Naive B cell (primary cell): ENCODE results near the gene KLHL30. TPM values are rescaled to one million over a fixed set of nuclear protein-coding genes. Genes with fewer than 3 reads are reported as not detected.

ENCODE experiments used
- ATAC-seq, 2 donors: fragments of 150-1000 bp; cut with Tn5 transposase; 2 replicates each; pipeline ENCODE4 v1.10.0; 2021; ENCODE audit warnings: low read depth in 2 of 2, mild to moderate bottlenecking in 2 of 2, moderate library complexity in 2 of 2
- DNase-seq: peaks from one replicate; pipeline ENCODE4 v3.0.0; 2022
- H3K27ac Mint-ChIP-seq, 6 donors: one replicate each; pipeline ENCODE4 v1.8.0; 2020 to 2022; ENCODE audit warnings: mild to moderate bottlenecking in 6 of 6, mixed read lengths in 6 of 6, moderate library complexity in 5 of 6, inconsistent platforms in 2 of 6
- H3K27me3 Mint-ChIP-seq, 3 donors: one replicate each; pipeline ENCODE4 v1.8.0; 2021 to 2022; ENCODE audit warnings: mixed read lengths in 3 of 3, mild to moderate bottlenecking in 1 of 3
- H3K36me3 Mint-ChIP-seq, 2 donors: one replicate each; pipeline ENCODE4 v1.8.0; 2020 to 2022; ENCODE audit warnings: mixed read lengths in 2 of 2, inconsistent platforms in 1 of 2, mild to moderate bottlenecking in 1 of 2
- H3K4me1 Mint-ChIP-seq, 3 donors: one replicate each; pipeline ENCODE4 v1.8.0; 2020 to 2022; ENCODE audit warnings: mixed read lengths in 3 of 3, inconsistent platforms in 1 of 3, mild to moderate bottlenecking in 1 of 3, moderate library complexity in 1 of 3
- H3K4me3 Mint-ChIP-seq, 8 donors: one replicate each; pipeline ENCODE4 v1.8.0; 2020 to 2022; ENCODE audit warnings: mild to moderate bottlenecking in 8 of 8, mixed read lengths in 8 of 8, moderate library complexity in 8 of 8, inconsistent platforms in 2 of 8
- H3K9me3 Mint-ChIP-seq, 7 donors: one replicate each; pipeline ENCODE4 v1.8.0; 2020 to 2022; ENCODE audit warnings: mixed read lengths in 7 of 7, mild to moderate bottlenecking in 5 of 7, inconsistent platforms in 2 of 7, moderate library complexity in 1 of 7
- polyA plus RNA-seq, 6 donors: library from polyadenylated mRNA; unstranded; fragments of 300-500 nt; fragmentation: Illumina TruSeq; gene quantifications; one replicate each; pipeline ENCODE4 v1.2.3, GENCODE V29; 2021; ENCODE audit warnings: low read depth in 6 of 6

KLHL30 gene, protein sequence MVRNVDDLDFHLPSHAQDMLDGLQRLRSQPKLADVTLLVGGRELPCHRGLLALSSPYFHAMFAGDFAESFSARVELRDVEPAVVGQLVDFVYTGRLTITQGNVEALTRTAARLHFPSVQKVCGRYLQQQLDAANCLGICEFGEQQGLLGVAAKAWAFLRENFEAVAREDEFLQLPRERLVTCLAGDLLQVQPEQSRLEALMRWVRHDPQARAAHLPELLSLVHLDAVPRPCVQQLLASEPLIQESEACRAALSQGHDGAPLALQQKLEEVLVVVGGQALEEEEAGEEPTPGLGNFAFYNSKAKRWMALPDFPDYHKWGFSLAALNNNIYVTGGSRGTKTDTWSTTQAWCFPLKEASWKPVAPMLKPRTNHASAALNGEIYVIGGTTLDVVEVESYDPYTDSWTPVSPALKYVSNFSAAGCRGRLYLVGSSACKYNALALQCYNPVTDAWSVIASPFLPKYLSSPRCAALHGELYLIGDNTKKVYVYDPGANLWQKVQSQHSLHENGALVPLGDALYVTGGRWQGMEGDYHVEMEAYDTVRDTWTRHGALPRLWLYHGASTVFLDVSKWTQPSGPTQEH
- polyA plus RNA-seq, result not detected

DNA sequence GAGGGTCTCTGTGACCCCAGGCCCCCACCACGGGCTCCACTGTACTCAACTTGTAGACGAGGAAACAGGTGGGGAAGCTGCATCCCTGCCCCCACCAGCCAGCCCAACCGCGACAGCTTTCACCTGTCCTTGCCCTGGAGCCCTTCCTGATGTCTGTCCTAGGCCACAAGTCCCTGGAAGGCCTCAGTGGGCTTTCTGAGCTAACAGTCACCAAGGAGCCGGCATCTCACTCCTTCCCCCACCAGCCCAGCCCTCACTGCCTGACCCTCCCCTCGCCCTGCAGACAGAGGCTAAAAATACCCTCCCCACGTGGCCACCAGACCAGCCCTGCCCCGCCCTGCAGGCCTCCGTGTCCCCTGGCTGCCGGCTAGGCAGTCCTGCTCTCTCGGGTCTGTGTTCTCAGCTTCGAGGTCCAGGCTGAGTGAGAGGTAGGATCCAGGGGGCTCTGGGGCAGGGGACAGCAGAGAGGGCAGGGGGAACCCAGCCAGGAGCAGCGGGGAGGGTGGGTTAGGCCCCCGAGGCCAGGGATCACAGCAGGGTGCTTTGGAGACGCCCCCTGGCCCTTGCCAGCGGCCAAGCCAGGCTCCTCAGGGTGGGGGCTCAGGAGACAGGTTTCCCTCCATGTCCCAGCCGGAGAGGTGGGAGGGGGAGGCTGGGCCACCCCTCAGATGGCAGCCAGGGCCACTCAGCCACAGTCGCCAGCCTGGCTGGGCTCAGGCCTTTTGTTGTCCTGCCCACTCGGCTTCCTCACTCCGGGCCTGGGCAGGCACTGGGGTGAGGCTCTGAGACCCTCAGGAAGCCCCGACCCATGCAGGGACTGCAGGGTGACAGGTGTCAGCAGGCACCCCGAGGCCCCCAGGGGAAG is at the start of gene KLHL30:
KLHL30 (plus strand) TSS at position 338 of the 865 bp plus-strand sequence. CDS start 2,087 bp downstream, outside the sequence.
- peak within 1 kb of the TSS in 2 of 6 donors; percentile 49 to 91 for H3K27ac Mint-ChIP-seq
- peaks cover 2 to 12% (median 7%) of the 10 kb centered on the region in 3 donors for H3K4me1 Mint-ChIP-seq
- H3K36me3 Mint-ChIP-seq, result no peaks in the 10 kb centered on the region
- no peaks in the 10 kb centered on the region for H3K27me3 Mint-ChIP-seq
- H3K4me3 Mint-ChIP-seq, result peak within 1 kb of the TSS in 4 of 8 donors; percentile 30 to 59 (median 50)
- DNase-seq, result no peak
- peak; percentile 41 to 50 for ATAC-seq
- no peaks in the 10 kb centered on the region for H3K9me3 Mint-ChIP-seq

DNA sequence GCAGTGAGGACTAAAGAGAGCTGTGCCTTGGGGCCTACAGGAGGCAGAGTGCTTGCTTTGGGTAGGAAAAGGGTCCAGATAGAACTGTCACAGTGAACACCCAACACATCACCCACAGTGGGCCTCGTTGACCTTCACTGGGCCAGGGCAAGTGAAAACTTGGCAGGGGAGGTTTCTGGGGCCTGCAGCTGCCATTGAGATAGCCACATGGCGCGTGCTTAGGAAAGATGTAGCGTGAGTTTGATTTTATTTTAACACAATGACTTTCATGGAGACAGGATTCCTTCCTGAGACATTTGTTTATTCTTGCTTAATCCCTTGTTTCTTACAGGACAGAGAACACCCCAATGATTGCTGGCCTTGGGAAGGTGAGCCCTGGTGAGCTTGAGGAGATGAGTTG is 47.6 kb upstream of the KLHL30 start:
- ATAC-seq (no peak), DNase-seq (no peak)
- Mint-ChIP-seq H3K9me3 (no peaks in the 10 kb centered on the region), H3K27me3 (no peaks in the 10 kb centered on the region), H3K4me3 (no peak overlapping the region), H3K27ac (no peak overlapping the region), H3K4me1 (peaks cover 11 to 19% (median 15%) of the 10 kb centered on the region in 3 donors), H3K36me3 (peaks cover 0 to 5% of the 10 kb centered on the region in 2 donors)

DNA sequence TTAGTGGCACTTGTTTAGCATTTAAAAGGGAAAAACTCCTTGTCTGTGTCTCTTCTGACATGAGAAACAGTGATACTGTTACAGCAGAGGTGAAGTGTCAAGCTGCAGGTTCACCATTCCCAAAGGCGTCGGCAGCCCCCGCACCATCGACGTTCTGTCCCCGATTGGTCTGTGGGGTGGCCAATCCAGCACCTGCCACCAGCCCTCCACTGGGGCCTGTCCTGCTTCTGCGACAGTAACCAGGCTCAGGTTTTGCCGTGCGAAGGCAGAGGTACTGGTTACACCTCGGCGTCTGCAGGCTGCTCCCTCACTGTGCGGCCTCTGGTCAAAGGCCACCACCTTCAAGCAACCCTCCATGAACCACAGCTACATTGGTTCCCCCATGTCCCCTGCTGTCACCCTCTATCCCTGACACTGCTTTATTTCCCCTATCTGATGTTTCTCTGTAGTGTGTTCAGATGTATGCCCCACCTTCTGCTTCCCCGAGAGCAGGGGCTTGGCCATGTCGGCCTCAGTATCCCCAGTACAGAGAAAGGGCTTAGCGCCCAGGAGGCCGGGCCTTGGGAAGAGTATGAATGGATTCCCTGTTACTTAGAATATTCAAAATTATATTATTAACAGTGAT is 46.9 kb upstream of the KLHL30 start:
- Mint-ChIP-seq H3K27ac (peak overlapping the region in 3 of 6 donors; percentile 64 to 89 (median 71)), H3K9me3 (no peaks in the 10 kb centered on the region), H3K4me1 (peaks cover 11 to 19% (median 15%) of the 10 kb centered on the region in 3 donors), H3K4me3 (no peak overlapping the region), H3K27me3 (no peaks in the 10 kb centered on the region), H3K36me3 (peaks cover 0 to 5% of the 10 kb centered on the region in 2 donors)
- ATAC-seq, result no peak
- no peak for DNase-seq

DNA sequence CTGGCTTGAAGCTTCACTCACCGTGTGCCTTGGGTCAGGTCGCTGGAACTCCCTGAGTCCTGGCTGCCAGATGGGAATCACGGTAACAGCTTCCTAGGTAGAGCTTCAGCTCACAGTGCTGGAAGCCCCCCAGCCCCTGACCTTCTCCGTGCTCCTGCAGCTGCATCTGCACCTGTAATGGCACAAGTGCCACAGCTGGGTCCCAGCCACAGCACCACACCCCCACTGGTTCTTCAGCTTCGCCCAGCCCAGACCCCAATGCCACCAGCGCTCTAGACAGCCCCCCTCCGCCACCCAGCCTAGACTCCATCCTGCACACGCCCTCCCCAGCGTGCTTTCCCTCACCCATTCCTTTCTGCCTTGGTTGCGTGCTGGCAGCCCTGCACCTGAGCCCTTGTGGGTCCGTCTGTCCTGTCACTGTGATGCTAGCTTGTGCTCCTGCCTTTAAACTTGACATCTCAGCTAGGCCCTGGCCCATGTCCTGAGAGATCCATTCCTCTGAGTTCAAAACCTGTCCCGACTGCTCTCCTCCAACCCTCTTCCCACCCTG is 45.9 kb upstream of the KLHL30 start:
- DNase-seq (no peak), ATAC-seq (no peak)
- Mint-ChIP-seq H3K4me1 (peaks cover 6 to 11% (median 7%) of the 10 kb centered on the region in 3 donors), H3K36me3 (peaks cover 0 to 5% of the 10 kb centered on the region in 2 donors), H3K27ac (peak overlapping the region in 1 of 6 donors; percentile 81), H3K4me3 (no peak overlapping the region), H3K9me3 (no peaks in the 10 kb centered on the region), H3K27me3 (no peaks in the 10 kb centered on the region)

DNA sequence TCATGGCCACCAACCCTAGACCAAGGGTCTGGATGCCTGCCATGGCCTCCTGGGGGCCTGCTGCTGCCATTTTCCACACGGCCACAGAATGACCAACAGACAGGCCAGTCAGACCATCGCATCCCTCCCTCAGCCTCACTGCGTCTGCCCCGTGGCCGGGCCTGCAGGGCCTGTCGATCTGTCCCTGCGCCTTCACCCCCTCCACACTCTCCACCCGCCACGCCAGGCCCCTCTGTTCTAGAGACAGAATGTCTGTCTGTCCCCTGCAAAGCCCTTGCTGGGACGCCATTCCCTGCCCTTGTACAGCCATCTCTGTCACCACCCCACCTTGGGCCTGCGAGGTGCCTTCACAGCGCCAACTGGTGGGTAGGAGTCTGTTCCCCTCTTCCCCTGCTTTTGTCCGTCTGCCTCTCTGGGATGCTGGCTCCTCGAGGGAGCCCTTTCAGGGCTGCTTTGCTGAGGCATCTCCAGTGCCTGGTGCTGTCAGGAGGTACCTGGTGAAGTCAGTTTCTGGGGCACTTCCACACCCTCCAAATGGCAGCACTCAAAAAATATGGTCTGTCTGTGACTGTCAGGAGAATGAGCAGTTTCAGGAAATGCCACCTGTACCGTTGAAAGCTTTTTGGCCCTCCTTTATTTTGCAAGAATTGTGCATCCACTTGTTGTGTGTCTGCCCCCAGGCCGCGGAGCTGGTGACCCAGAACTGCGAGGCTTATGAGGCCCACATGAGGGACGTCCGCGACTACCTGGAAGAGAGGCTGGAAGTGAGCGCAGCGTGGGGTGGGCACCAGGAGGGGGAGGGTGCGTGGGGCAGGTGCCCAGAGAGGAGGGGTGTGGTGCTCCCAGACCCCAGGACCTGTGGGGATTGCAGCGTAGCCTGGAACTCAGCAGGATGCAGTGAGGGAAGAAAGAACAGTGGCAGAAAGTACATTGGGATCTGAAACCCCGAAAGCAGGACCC is 45.0 kb upstream of the KLHL30 start:
- ATAC-seq, result no peak
- peak overlapping the region in 1 of 6 donors; percentile 81 for H3K27ac Mint-ChIP-seq

DNA sequence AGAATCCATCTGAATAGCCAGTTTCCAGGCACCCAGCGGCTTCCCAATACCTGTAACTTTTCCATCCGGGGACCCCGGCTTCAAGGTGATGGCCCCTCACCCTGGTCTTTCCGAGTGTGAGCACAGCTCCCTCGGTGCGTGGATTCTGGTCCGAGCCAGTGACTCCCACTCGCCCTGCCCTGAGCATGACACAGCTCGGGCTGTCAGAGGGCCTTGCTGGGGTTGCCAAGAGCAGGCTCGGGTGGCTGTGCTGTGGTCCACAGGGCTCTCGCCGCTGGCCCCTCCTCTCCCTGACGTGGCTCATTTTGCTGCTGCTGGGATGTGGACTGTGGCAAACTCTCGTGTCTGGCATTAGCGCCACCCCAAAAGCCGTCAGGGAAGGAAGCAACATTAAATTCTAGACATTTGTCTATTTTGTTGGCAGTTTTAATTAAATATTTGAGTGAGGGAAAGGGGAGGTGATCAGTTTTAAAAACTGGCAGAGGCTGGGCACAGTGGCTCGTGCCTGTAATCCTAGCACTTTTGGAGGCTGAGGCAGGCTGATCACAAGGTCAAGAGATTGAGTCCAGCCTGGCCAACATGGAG is 43.9 kb upstream of the KLHL30 start:
- Mint-ChIP-seq H3K27ac (peak overlapping the region in 1 of 6 donors; percentile 51), H3K9me3 (peaks cover 0 to 2% (median 0%) of the 10 kb centered on the region in 7 donors), H3K36me3 (no peaks in the 10 kb centered on the region), H3K4me1 (peaks cover 12 to 21% (median 20%) of the 10 kb centered on the region in 3 donors), H3K27me3 (no peaks in the 10 kb centered on the region), H3K4me3 (no peak overlapping the region)
- DNase-seq (no peak), ATAC-seq (no peak)

More for the DNA sequence above, 45.0 kb upstream of the KLHL30 start:
- H3K4me3 Mint-ChIP-seq, result no peak overlapping the region
- no peak for DNase-seq
- H3K4me1 Mint-ChIP-seq, result peaks cover 1 to 11% (median 9%) of the 10 kb centered on the region in 3 donors
- H3K27me3 Mint-ChIP-seq, result no peaks in the 10 kb centered on the region
- H3K36me3 Mint-ChIP-seq, result peaks cover 0 to 5% of the 10 kb centered on the region in 2 donors
- H3K9me3 Mint-ChIP-seq, result no peaks in the 10 kb centered on the region

DNA sequence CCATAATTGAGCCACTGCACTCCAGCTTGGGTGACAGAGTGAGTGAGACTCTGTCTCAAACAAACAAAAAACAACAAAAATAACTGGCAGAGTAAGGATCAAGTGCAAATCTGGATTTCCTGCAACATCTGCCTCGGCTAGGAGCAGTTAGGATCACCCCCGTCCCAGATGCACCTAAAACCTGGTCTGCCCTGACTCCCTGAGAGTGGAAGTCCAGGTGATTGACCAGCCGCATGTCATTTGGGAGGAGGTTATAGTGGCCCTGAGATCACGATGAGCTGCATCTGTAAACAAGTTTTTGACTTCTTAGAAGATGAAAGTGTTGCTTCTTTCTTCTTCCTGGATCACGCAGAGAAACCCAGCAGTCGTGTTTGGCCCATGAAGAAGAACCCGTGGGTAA is 43.3 kb upstream of the KLHL30 start:
- DNase-seq (no peak), ATAC-seq (no peak)
- Mint-ChIP-seq H3K27me3 (no peaks in the 10 kb centered on the region), H3K4me1 (peaks cover 16 to 23% (median 23%) of the 10 kb centered on the region in 3 donors), H3K36me3 (no peaks in the 10 kb centered on the region), H3K9me3 (peaks cover 0 to 2% (median 0%) of the 10 kb centered on the region in 7 donors), H3K27ac (no peak overlapping the region), H3K4me3 (no peak overlapping the region)

DNA sequence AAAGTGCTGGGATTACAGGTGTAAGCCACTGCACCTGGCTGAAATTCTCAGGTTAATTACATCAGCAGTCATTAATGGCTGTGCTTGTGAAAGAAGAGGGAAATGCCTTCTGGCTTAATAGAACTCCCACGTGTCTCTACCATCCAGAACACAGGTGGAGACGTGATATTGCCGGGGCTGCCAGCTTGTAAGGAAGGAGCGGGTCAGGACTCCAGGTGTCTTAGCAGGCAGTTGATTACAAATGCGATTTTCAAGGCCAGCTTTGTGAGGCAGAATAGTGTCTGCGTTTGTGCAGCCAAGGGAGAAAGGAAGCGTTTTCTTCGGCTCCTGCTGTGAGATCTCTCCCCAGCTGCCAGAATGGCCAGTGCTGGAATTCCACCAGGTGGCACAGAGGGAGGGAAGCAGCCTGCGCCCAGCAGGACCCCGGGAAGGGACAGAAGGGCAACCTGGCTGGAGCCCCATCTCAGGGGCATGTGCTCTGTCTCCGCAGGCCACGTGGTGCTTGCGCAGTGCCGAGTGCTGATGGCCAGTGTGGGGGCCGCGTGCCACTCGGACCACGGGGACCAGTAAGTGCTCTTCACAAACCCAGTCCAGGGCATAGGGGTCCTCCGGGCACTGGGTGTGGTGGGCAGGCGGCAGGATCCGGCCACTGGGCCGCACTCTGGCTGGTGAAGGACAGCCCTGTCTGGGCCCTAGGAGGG is 42.0 kb upstream of the KLHL30 start:
- Mint-ChIP-seq H3K36me3 (no peaks in the 10 kb centered on the region), H3K27me3 (no peaks in the 10 kb centered on the region), H3K4me3 (no peak overlapping the region), H3K27ac (no peak overlapping the region), H3K4me1 (peaks cover 16 to 23% (median 23%) of the 10 kb centered on the region in 3 donors), H3K9me3 (peaks cover 0 to 2% (median 0%) of the 10 kb centered on the region in 7 donors)
- DNase-seq (no peak), ATAC-seq (no peak)

DNA sequence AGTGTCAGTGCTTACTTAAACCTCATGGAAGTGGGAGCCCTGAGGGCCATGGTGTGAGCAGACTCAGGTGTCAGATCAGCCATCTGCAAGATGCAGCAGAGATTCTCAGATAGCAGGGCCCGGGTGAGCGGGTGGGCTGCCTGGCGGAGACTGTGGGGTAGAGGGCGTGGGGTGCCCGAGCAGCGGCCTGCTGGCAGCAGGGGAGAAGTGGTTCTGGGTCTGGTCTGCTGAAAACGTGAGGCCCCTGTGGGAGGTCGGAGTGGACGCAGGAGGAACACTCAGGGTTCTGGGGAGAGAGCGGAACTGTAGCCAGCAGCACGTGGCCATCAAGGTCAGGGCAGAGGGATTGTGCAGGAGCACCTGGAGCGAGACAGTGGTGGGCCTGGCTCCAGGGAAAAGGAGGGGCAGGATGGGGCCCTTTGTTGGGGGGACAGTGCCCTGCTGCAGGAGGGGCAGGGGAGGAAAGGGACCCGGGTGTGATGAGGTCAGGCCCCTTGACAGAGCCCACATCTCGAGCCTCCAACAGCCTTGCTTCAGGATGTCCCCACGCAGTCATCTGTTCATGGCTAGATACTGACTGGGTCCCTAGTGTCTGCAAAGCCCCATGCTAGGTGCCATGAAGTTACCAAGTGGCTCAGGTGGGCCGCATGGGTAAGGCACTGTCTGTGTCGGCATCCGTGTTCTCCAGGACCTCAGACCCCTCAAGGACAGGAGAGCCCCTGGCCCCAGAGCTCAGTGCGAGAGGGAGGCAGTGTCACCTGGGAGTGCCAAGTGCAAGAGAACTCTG is 41.1 kb upstream of the KLHL30 start:
- H3K27me3 Mint-ChIP-seq, result no peaks in the 10 kb centered on the region
- H3K27ac Mint-ChIP-seq, result peak overlapping the region in 1 of 6 donors; percentile 50
- H3K4me3 Mint-ChIP-seq, result no peak overlapping the region
- peaks cover 0 to 2% (median 0%) of the 10 kb centered on the region in 7 donors for H3K9me3 Mint-ChIP-seq
- DNase-seq, result no peak
- H3K36me3 Mint-ChIP-seq, result no peaks in the 10 kb centered on the region
- no peak for ATAC-seq
- peaks cover 16 to 23% (median 19%) of the 10 kb centered on the region in 3 donors for H3K4me1 Mint-ChIP-seq

DNA sequence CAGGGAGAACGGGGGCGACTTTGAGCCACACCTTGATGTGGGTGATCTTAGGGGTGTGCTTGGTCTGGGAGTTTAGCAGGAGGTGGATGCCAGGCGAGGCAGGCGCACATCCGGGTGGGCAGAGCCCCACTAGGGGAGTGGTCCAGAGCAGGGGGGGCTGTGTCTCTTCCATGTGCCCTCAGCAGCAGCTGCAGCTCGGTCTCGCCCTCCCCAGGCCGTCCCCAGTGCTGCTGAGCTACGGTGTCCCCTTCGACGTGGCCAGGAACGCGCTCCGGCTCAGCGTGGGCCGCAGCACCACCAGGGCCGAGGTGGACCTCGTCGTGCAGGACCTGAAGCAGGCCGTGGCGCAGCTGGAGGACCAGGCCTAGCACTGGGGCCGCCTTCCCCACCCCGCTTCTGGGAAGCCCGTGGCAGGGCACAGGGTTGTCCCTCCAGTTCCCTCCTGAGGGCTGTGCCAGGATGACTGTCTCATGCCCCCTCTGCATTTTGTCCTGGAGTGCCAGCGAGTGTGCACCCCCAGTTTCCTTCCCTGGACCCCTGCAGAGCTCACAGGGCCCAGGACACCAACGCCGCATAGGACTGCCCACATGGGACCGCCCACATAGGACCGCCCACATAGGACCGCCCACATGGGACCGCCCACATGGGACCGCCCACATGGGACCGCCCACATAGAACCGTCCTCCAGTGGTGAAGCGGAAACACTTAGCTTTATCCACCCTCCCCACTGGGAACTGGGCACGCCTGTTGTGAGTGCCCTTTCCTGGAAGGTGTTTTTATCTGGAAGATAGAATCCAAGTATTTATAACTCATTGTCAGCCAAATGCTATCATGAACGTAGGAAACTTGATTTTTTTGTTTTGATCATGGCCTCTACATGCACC is 40.2 kb upstream of the KLHL30 start:
- ATAC-seq (peak; percentile 79 to 93), DNase-seq (peak; percentile 25)
- Mint-ChIP-seq H3K4me3 (peak overlapping the region in 6 of 8 donors; percentile 41 to 88 (median 69)), H3K36me3 (no peaks in the 10 kb centered on the region), H3K27ac (peak overlapping the region in 3 of 6 donors; percentile 73 to 90 (median 77)), H3K9me3 (peaks cover 0 to 2% (median 0%) of the 10 kb centered on the region in 7 donors), H3K4me1 (peaks cover 16 to 17% (median 16%) of the 10 kb centered on the region in 3 donors), H3K27me3 (no peaks in the 10 kb centered on the region)
